Chondrocyte (in vitro differentiated cells): Measurements from ENCODE around the gene MAN2A1. TPM values are rescaled to one million over a fixed set of nuclear protein-coding genes. Genes with fewer than 3 reads are reported as not detected.

ENCODE experiments used
- DNase-seq: peaks from one replicate; pipeline ENCODE4 v3.0.0; 2021; ENCODE audit warnings: mixed read lengths, low spot score
- H3K27ac Mint-ChIP-seq: one replicate; pipeline ENCODE4 v1.8.0; 2021; ENCODE audit warnings: mild to moderate bottlenecking, moderate library complexity, mixed read lengths; ENCODE audit not compliant: unreplicated experiment
- H3K27me3 Mint-ChIP-seq: 2 replicates; pipeline ENCODE4 v1.8.0; 2021; ENCODE audit warnings: low read depth, mixed read lengths
- H3K36me3 Mint-ChIP-seq: 2 replicates; pipeline ENCODE4 v1.8.0; 2021; ENCODE audit warnings: low read depth, mixed read lengths
- H3K4me1 Mint-ChIP-seq: 2 replicates; pipeline ENCODE4 v1.8.0; 2021; ENCODE audit warnings: low read depth, mild to moderate bottlenecking, mixed read lengths
- H3K4me3 Mint-ChIP-seq: one replicate; pipeline ENCODE4 v1.8.0; 2021; ENCODE audit warnings: mild to moderate bottlenecking, moderate library complexity, mixed read lengths; ENCODE audit not compliant: unreplicated experiment
- H3K9me3 Mint-ChIP-seq: 2 replicates; pipeline ENCODE4 v1.8.0; 2021; ENCODE audit warnings: low read depth, mixed read lengths
- total RNA-seq: library from RNA; stranded (reverse); gene quantifications from 3 replicates; pipeline ENCODE4 v1.2.1, GENCODE V29; 2021
- TF ChIP-seq, protein P1 (sequence below): fragments of 200-600 bp; sonication (generic); IDR thresholded peaks from 2 replicates; pipeline ENCODE4 v1.5.0; 2021; ENCODE audit warnings: antibody characterized with exemption, mild to moderate bottlenecking, moderate library complexity

MAN2A1 gene
- total RNA-seq, 1 donor from 2014 or later = 75.0 TPM

DNA sequence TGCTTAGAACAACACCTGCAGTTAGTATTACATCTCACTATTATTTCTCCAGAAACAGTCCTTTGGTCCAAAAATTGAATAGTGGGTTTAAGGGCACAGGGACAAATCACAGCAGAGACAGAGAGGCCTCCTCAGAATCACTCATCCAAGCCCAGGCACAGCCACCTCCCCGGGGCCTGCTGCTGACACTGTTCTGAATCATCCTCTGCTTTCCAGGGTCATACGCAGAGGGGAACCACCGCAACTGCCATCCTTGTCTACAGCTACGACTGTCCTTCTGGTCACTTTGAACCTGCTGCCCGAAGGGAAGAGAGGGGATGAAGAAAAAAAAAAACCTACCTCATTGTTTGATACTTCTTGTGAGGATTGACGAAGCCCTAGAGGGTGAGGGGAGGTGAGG is 35.3 kb upstream of the MAN2A1 start:
- DNase-seq = no peak
- Mint-ChIP-seq H3K36me3 (no peaks in the 10 kb centered on the region), H3K4me3 (no peak overlapping the region), H3K9me3 (no peaks in the 10 kb centered on the region), H3K27ac (no peak overlapping the region), H3K27me3 (no peaks in the 10 kb centered on the region), H3K4me1 (peaks cover 31% of the 10 kb centered on the region)
- TF ChIP-seq, protein P1, sequence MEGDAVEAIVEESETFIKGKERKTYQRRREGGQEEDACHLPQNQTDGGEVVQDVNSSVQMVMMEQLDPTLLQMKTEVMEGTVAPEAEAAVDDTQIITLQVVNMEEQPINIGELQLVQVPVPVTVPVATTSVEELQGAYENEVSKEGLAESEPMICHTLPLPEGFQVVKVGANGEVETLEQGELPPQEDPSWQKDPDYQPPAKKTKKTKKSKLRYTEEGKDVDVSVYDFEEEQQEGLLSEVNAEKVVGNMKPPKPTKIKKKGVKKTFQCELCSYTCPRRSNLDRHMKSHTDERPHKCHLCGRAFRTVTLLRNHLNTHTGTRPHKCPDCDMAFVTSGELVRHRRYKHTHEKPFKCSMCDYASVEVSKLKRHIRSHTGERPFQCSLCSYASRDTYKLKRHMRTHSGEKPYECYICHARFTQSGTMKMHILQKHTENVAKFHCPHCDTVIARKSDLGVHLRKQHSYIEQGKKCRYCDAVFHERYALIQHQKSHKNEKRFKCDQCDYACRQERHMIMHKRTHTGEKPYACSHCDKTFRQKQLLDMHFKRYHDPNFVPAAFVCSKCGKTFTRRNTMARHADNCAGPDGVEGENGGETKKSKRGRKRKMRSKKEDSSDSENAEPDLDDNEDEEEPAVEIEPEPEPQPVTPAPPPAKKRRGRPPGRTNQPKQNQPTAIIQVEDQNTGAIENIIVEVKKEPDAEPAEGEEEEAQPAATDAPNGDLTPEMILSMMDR = no peak

DNA sequence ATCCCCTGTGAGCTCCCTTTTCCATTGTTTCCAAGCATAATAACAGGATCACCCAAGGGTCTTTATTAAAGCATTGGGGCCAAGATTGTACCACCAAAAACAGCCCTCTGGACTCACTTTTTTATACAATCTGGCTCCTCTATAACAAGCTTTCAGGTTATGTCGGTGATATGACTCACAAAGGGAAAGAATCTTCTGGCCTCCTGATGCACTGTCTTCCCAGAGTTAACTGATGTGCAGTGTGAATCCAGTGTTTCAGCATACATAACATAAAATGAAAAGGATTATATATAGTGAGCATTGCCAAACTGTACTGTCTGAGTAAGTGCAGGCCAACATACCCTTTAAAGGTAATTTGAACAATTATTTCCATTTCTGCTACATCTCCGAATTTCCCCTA is 33.9 kb upstream of the MAN2A1 start:
- no peak for DNase-seq
- H3K27ac Mint-ChIP-seq = no peak overlapping the region
- no peaks in the 10 kb centered on the region for H3K27me3 Mint-ChIP-seq
- no peak overlapping the region for H3K4me3 Mint-ChIP-seq
- H3K4me1 Mint-ChIP-seq = peaks cover 27% of the 10 kb centered on the region
- no peaks in the 10 kb centered on the region for H3K9me3 Mint-ChIP-seq
- TF ChIP-seq, protein P1 = no peak
- no peaks in the 10 kb centered on the region for H3K36me3 Mint-ChIP-seq

DNA sequence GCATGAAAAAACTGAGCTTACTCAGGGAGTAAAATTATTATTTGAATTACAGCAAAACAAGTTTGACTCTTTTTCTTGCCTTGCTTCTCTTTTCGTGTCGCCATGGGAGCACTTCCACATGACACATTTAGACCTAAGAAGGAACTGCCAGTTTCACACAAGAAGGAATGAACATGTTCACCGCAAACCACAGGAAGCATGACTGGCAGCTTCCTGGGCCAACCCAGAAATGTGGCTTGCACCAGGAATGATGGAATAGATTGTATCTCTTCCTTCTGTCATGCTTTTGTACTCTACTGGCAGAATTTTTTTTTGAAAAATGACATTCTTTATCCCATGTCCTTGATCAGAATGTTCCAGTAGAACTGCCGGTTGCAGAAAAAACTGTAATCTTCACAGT is 32.9 kb upstream of the MAN2A1 start:
- H3K9me3 Mint-ChIP-seq = peaks cover 3% of the 10 kb centered on the region
- TF ChIP-seq, protein P1 = no peak
- H3K27me3 Mint-ChIP-seq = no peaks in the 10 kb centered on the region
- peak overlapping the region; percentile 89 for H3K27ac Mint-ChIP-seq
- no peak overlapping the region for H3K4me3 Mint-ChIP-seq
- DNase-seq = no peak
- no peaks in the 10 kb centered on the region for H3K36me3 Mint-ChIP-seq
- peaks cover 27% of the 10 kb centered on the region for H3K4me1 Mint-ChIP-seq

DNA sequence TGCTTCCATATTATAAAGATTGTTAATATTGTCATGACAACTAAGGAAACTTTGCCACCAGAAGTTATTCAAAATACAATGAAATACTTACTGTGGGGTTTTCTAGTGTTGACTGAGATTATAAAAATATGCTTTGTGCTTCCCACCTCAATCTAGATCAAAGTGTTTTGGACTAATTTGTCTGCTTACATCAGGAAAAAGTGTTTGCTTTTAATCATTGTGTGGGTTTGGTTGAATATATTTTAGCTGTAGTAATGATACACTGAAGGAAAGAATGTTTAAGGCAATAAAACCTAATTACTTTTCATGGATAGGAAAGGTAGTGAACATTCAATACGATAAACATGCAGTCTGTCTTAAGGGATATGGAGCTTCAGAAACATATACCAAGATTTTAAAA is 29.8 kb upstream of the MAN2A1 start:
- H3K4me1 Mint-ChIP-seq = peaks cover 19% of the 10 kb centered on the region
- no peak for DNase-seq
- H3K27me3 Mint-ChIP-seq = no peaks in the 10 kb centered on the region
- TF ChIP-seq, protein P1 = no peak
- peaks cover 3% of the 10 kb centered on the region for H3K9me3 Mint-ChIP-seq
- no peaks in the 10 kb centered on the region for H3K36me3 Mint-ChIP-seq
- no peak overlapping the region for H3K27ac Mint-ChIP-seq
- no peak overlapping the region for H3K4me3 Mint-ChIP-seq

DNA sequence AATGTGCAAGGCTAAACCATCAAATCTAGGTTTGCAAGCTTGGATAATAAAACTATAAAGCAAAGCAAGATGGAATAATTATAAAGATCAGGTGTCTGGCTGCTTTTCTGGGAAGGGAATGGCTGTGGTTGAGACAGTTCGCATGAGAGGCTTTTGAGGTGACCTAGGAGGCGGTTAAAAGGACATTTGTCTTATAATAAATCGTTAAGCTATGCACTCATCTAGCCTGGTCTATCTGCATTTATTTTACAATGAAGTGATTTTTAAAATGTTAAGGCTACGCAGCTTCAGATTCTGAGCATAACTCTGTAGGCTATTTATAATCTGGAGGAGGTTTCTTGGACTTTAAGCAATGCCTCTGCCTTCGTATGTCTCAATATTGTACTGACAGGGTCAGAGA is 29.4 kb upstream of the MAN2A1 start:
- H3K4me3 Mint-ChIP-seq = no peak overlapping the region
- peaks cover 19% of the 10 kb centered on the region for H3K4me1 Mint-ChIP-seq
- peaks cover 3% of the 10 kb centered on the region for H3K9me3 Mint-ChIP-seq
- H3K36me3 Mint-ChIP-seq = no peaks in the 10 kb centered on the region
- H3K27ac Mint-ChIP-seq = no peak overlapping the region
- TF ChIP-seq, protein P1 = no peak
- DNase-seq = no peak
- no peaks in the 10 kb centered on the region for H3K27me3 Mint-ChIP-seq
